A673 (cell line): ENCODE results near the gene CCNYL1. TPM values are rescaled to one million over a fixed set of nuclear protein-coding genes. Genes with fewer than 3 reads are reported as not detected.
"Not testable (repeated sequence)": the region's sequence is repeated elsewhere in the genome, so short reads cannot be mapped to it uniquely, and the experiment has no call there.

Experiments
- BruUV-seq: library from RNA; stranded (reverse); fragments of 400-500 nt; replicated peaks from 2 replicates; lab custom pipeline; 2021; lab: Mats Ljungman, UMichigan
- CTCF ChIA-PET: fragments of 300-600 bp; sonication (Branson Sonifier 250); formaldehyde crosslinking; loops from one replicate; lab custom pipeline; 2022; ENCODE audit warnings: antibody characterized with exemption; lab: Charles Lee
- POLR2A ChIA-PET: fragments of 300-600 bp; sonication (Branson Sonifier 250); formaldehyde crosslinking; loops from one replicate; lab custom pipeline; 2022; ENCODE audit warnings: antibody characterized with exemption; ENCODE audit not compliant: low non-redundant PET; lab: Charles Lee
- DNase-seq: peaks from one replicate; pipeline ENCODE4 v3.0.0-alpha.2; 2015; ENCODE audit warnings: low spot score
- H3K27ac ChIP-seq: fragments of 200-600 bp; sonication (generic); 2 replicates; pipeline ENCODE4 v1.5.1; 2016; ENCODE audit warnings: mixed run types, low read depth, mild to moderate bottlenecking, mixed read lengths, antibody characterized with exemption, low read length; ENCODE audit not compliant: poor library complexity, severe bottlenecking
- H3K27me3 ChIP-seq: fragments of 200-600 bp; sonication (generic); replicated peaks from 2 replicates; pipeline ENCODE4 v1.6.1; 2017; ENCODE audit warnings: mixed run types, low read depth, mild to moderate bottlenecking, mixed read lengths, antibody characterized with exemption, low read length; ENCODE audit not compliant: insufficient read depth, poor library complexity
- H3K36me3 ChIP-seq: fragments of 200-600 bp; sonication (generic); 2 replicates; pipeline ENCODE4 v1.6.1; 2016; ENCODE audit warnings: mixed run types, mild to moderate bottlenecking, mixed read lengths, antibody characterized with exemption, low read length; ENCODE audit not compliant: insufficient read depth, poor library complexity, severe bottlenecking
- H3K4me1 ChIP-seq: fragments of 200-600 bp; sonication (generic); 2 replicates; pipeline ENCODE4 v1.6.1; 2017; ENCODE audit warnings: mixed run types, mild to moderate bottlenecking, mixed read lengths, antibody characterized with exemption, low read length; ENCODE audit not compliant: insufficient read depth, poor library complexity, severe bottlenecking
- H3K4me3 ChIP-seq: fragments of 200-600 bp; sonication (generic); 2 replicates; pipeline ENCODE4 v1.5.1; 2016; ENCODE audit warnings: low read depth, mixed run types, mild to moderate bottlenecking, mixed read lengths, low read length; ENCODE audit not compliant: poor library complexity, severe bottlenecking
- H3K9me3 ChIP-seq: fragments of 200-600 bp; sonication (generic); 2 replicates; pipeline ENCODE4 v1.6.1; 2016; ENCODE audit warnings: mixed run types, low read depth, mild to moderate bottlenecking, mixed read lengths, antibody characterized with exemption, low read length; ENCODE audit not compliant: poor library complexity, severe bottlenecking
- CTCF ChIP-seq: fragments of 300-800, 200-600 bp; sonication (generic); conservative IDR thresholded peaks from 2 replicates; pipeline ENCODE4 v1.5.1; 2017; ENCODE audit warnings: low read depth, mild to moderate bottlenecking, antibody characterized with exemption, low read length, moderate library complexity, mixed read lengths
- EZH2 ChIP-seq: fragments of 200-600 bp; sonication (generic); IDR thresholded peaks from 2 replicates; pipeline ENCODE4 v1.6.1; 2017; ENCODE audit warnings: borderline replicate concordance, low read depth, mild to moderate bottlenecking, mixed read lengths, antibody characterized with exemption, low read length; ENCODE audit not compliant: poor library complexity, severe bottlenecking
- intact Hi-C: fragments of 100-400 bp; cut with micrococcal nuclease; formaldehyde crosslinking; loops from one replicate; pipeline ENCODE4 v1.10.0; 2022; ENCODE audit not compliant: unreplicated experiment
- total RNA-seq: library from RNA; stranded (reverse); gene quantifications from 2 replicates; pipeline ENCODE4 v1.2.3, GENCODE V29; 2021

CCNYL1 gene
- total RNA-seq, 1 experiment from 2014 or later: 12.8 TPM

GRCh38 chr2:207749873-207750272 is 38.4 kb downstream of the CCNYL1 start:
- no peaks in the 10 kb centered on the region for H3K27me3 ChIP-seq
- DNase-seq: no peak
- no peaks in the 10 kb centered on the region for H3K4me1 ChIP-seq
- intact Hi-C loops: loop anchor here (10.0 kb wide), 1 partner anchor 505 kb away; the partner anchor contains the start of gene IDH1
- no peaks in the 10 kb centered on the region for H3K36me3 ChIP-seq
- H3K9me3 ChIP-seq: no peaks in the 10 kb centered on the region
- ChIA-PET CTCF (no interaction called here), POLR2A (no interaction called here)
- no peak overlapping the region for H3K4me3 ChIP-seq
- no peak overlapping the region for H3K27ac ChIP-seq
- no TSS peak for BruUV-seq
- no peak for TF ChIP-seq CTCF
- TF ChIP-seq EZH2: no peak

- intact Hi-C loops: no loop called here
- no TSS peak for BruUV-seq
- no peak for DNase-seq
- ChIA-PET POLR2A (no interaction called here), CTCF (no interaction called here)
- Histone ChIP-seq H3K27ac (no peak overlapping the region), H3K4me3 (no peak overlapping the region), H3K36me3 (no peaks in the 10 kb centered on the region), H3K9me3 (no peaks in the 10 kb centered on the region), H3K4me1 (no peaks in the 10 kb centered on the region), H3K27me3 (no peaks in the 10 kb centered on the region)
- TF ChIP-seq EZH2 (no peak), CTCF (no peak)
These were observed 38.9 kb downstream of the CCNYL1 start for GRCh38 chr2:207750345-207750744.

- Histone ChIP-seq H3K4me3 (no peak overlapping the region), H3K27me3 (no peaks in the 10 kb centered on the region), H3K36me3 (no peaks in the 10 kb centered on the region), H3K27ac (no peak overlapping the region), H3K4me1 (no peaks in the 10 kb centered on the region), H3K9me3 (no peaks in the 10 kb centered on the region)
- CTCF ChIA-PET: no interaction called here
- no peak for DNase-seq
- no TSS peak for BruUV-seq
- TF ChIP-seq CTCF: no peak
- no peak for TF ChIP-seq EZH2
- intact Hi-C loops: no loop called here
- POLR2A ChIA-PET: interaction anchor here (0.7 kb wide), 1 partner anchor 161 kb away, joined by 4 read pairs; no protein-coding TSS in a partner anchor
These were observed 39.4 kb downstream of the CCNYL1 start for GRCh38 chr2:207750876-207751275.

GRCh38 chr2:207753688-207754087 is 42.2 kb downstream of the CCNYL1 start:
- H3K27ac ChIP-seq, DNase-seq, H3K4me3 ChIP-seq, BruUV-seq, H3K36me3 ChIP-seq, POLR2A ChIA-PET, H3K27me3 ChIP-seq, intact Hi-C loops, H3K4me1 ChIP-seq, CTCF ChIA-PET, H3K9me3 ChIP-seq: not testable (repeated sequence)
